ENCODE results near the gene CCDC170.

GRCh38 chr6:151661509-151661908, 167.7 kb downstream of the CCDC170 start:
- TF ChIP-seq CTCF (conservative IDR thresholded peaks at IDR 0.05 in 1 of 2, IDR thresholded peaks at IDR 0.05 in 1 of 2; ENCODE audit: extremely low read depth in 1 of 2, insufficient read depth in 1 of 2, low read depth in 1 of 2, low read length in 2 of 2) (no peak), EZH2 (IDR thresholded peaks at IDR 0.05; ENCODE audit: borderline replicate concordance, low read length) (no peak)

Data from mammary epithelial cell (primary cell).